SU-DHL-6 (cell line): ENCODE measurements around the gene COL18A1.

ENCODE experiments used
- H2AFZ ChIP-seq: fragments of 200-600 bp; sonication (generic); 2 replicates; pipeline ENCODE4 v1.6.1; 2014; ENCODE audit warnings: low read depth, mild to moderate bottlenecking, moderate library complexity, mixed read lengths, antibody characterized with exemption, low read length; ENCODE audit not compliant: severe bottlenecking
- H3F3A ChIP-seq: fragments of 200-600 bp; shearing (Covaris generic); 2 replicates; pipeline ENCODE4 v1.6.0; 2016; ENCODE audit warnings: antibody characterized with exemption, mild to moderate bottlenecking; ENCODE audit not compliant: insufficient read depth
- H3K27ac ChIP-seq: fragments of 200-600 bp; sonication (generic); 2 replicates; pipeline ENCODE4 v1.5.1; 2016; ENCODE audit warnings: low read depth, mild to moderate bottlenecking, low read length, moderate library complexity, mixed read lengths
- H3K27me3 ChIP-seq: fragments of 200-600 bp; sonication (generic), shearing (Covaris generic); 2 replicates; pipeline ENCODE4 v1.6.0; 2014; ENCODE audit warnings: mild to moderate bottlenecking, low read length
- H3K36me3 ChIP-seq: fragments of 200-600 bp; sonication (generic); 2 replicates; pipeline ENCODE4 v1.6.1; 2014; ENCODE audit warnings: mild to moderate bottlenecking, low read length, mixed read lengths
- H3K4me2 ChIP-seq: fragments of 300-600, 200-600 bp; shearing (Covaris generic), sonication (generic); 2 replicates; pipeline ENCODE4 v1.6.0; 2014; ENCODE audit warnings: low read length, low read depth, mild to moderate bottlenecking; ENCODE audit not compliant: poor library complexity, severe bottlenecking
- H3K4me3 ChIP-seq: fragments of 200-600 bp; sonication (generic); 2 replicates; pipeline ENCODE4 v1.5.1; 2014; ENCODE audit warnings: antibody characterized with exemption, low read length, mild to moderate bottlenecking, mixed read lengths; ENCODE audit not compliant: insufficient read depth, poor library complexity, severe bottlenecking
- H3K79me2 ChIP-seq: fragments of 200-600 bp; sonication (generic); 2 replicates; pipeline ENCODE4 v1.6.1; 2014; ENCODE audit warnings: mild to moderate bottlenecking, low read length, moderate library complexity; ENCODE audit not compliant: insufficient read depth
- H3K9ac ChIP-seq: fragments of 200-600 bp; sonication (generic); 2 replicates; pipeline ENCODE4 v1.7.0; 2014; ENCODE audit warnings: mild to moderate bottlenecking, low read length
- H3K9me2 ChIP-seq: fragments of 200-600 bp; sonication (generic); replicated peaks from 2 replicates; pipeline ENCODE4 v1.6.1; 2014; ENCODE audit warnings: low read length; ENCODE audit not compliant: insufficient read depth
- H3K9me3 ChIP-seq: fragments of 200-600 bp; sonication (generic); 2 replicates; pipeline ENCODE4 v1.6.1; 2014; ENCODE audit warnings: low read length, mixed read lengths; ENCODE audit not compliant: insufficient read depth
- H4K20me1 ChIP-seq: fragments of 200-600 bp; sonication (generic); 2 replicates; pipeline ENCODE4 v1.6.1; 2014; ENCODE audit warnings: low read depth, mild to moderate bottlenecking, antibody characterized with exemption, low read length, moderate library complexity, mixed read lengths
- EZH2phosphoT487 ChIP-seq: fragments of 200-600 bp; sonication (generic), shearing (Covaris generic); conservative IDR thresholded peaks from 2 replicates; pipeline ENCODE4 v1.6.1; 2018; ENCODE audit warnings: mild to moderate bottlenecking, antibody characterized with exemption, low read length, moderate library complexity, mixed read lengths
- TF ChIP-seq, protein P1 (sequence below): fragments of 200-600 bp; sonication (generic); IDR thresholded peaks from one replicate; pipeline ENCODE4 v1.5.1; 2017; ENCODE audit warnings: antibody characterized with exemption, mild to moderate bottlenecking, low read length, moderate library complexity; ENCODE audit not compliant: insufficient read depth, poor library complexity, severe bottlenecking

COL18A1 gene

DNA sequence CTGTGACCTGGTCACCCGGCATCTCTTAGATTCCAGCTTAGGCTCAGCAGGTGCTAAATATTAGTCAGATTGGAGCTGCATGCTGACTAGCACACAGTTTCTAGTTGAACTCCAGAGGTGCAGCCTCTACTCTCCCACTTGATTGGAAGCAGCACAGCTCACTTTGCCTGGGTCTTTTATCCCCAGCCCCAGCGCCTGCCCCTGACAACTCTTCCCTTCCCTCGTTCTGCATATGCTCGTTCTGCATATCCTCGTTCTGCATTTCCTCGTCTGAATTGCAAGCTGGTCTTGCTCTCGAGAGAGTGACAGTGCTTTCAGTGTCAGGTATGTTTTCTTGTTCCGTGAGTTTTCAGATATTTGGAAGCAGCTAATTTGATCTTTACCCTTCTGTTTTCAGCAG is 11.7 kb downstream of the COL18A1 start:
- Histone ChIP-seq H4K20me1 (no peaks in the 10 kb centered on the region), H3F3A (no peaks in the 10 kb centered on the region), H3K27ac (no peak overlapping the region), H3K9me3 (no peaks in the 10 kb centered on the region), H3K9ac (no peak overlapping the region), H3K79me2 (no peaks in the 10 kb centered on the region), H3K9me2 (no peaks in the 10 kb centered on the region), H3K27me3 (peaks cover 3% of the 10 kb centered on the region; the same call in 1 of the 2 replicates), H3K4me2 (no peak overlapping the region), H2AFZ (no peak overlapping the region), H3K4me3 (no peak overlapping the region), H3K36me3 (no peaks in the 10 kb centered on the region)
- TF ChIP-seq EZH2phosphoT487 = no peak
- TF ChIP-seq, protein P1, sequence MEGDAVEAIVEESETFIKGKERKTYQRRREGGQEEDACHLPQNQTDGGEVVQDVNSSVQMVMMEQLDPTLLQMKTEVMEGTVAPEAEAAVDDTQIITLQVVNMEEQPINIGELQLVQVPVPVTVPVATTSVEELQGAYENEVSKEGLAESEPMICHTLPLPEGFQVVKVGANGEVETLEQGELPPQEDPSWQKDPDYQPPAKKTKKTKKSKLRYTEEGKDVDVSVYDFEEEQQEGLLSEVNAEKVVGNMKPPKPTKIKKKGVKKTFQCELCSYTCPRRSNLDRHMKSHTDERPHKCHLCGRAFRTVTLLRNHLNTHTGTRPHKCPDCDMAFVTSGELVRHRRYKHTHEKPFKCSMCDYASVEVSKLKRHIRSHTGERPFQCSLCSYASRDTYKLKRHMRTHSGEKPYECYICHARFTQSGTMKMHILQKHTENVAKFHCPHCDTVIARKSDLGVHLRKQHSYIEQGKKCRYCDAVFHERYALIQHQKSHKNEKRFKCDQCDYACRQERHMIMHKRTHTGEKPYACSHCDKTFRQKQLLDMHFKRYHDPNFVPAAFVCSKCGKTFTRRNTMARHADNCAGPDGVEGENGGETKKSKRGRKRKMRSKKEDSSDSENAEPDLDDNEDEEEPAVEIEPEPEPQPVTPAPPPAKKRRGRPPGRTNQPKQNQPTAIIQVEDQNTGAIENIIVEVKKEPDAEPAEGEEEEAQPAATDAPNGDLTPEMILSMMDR = no peak

DNA sequence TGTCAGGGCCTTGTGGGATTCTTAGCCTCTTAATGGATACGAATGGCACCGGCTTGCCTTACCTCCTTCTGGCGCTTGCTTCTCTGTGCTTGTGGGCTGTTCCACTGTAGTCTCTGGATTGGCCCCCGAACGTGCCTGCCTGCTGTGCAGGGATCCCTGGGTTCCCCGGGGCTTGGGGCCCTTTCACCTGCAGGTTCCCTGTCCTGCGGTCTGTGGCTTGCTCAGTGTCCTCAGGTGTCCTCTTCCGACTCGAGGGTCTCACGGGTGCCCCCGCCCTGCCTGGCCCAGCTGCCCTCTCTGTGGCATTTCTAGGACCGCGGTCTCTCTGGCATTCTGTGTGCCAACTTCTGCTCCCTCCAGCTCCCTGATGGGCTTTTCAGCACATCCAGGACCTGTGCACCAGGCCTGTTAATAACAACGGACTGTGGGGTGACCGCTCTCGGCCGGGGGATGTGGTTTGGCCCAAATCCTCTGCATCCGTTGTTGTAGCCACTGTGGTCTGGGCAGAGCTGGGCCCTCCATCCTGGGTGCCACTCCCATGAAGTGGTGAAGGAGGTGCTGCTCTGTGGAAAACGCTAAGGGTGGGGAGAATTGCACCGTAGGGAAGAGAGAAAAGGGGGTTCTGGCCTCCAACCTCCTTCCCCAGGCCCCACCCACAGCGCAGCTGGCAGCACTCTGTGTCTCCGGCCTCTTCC is 12.4 kb downstream of the COL18A1 start:
- H3K4me3 ChIP-seq = no peak overlapping the region
- H3K4me2 ChIP-seq = no peak overlapping the region
- H2AFZ ChIP-seq = no peak overlapping the region
- H3K27me3 ChIP-seq = peaks cover 3% of the 10 kb centered on the region; the same call in 1 of the 2 replicates
- no peaks in the 10 kb centered on the region for H3K79me2 ChIP-seq
- no peak for TF ChIP-seq EZH2phosphoT487
- TF ChIP-seq, protein P1 = no peak
- H3K9ac ChIP-seq = no peak overlapping the region
- H3K9me3 ChIP-seq = no peaks in the 10 kb centered on the region
- no peaks in the 10 kb centered on the region for H3K36me3 ChIP-seq
- H3K9me2 ChIP-seq = no peaks in the 10 kb centered on the region
- no peaks in the 10 kb centered on the region for H4K20me1 ChIP-seq
- no peaks in the 10 kb centered on the region for H3F3A ChIP-seq
- no peak overlapping the region for H3K27ac ChIP-seq

DNA sequence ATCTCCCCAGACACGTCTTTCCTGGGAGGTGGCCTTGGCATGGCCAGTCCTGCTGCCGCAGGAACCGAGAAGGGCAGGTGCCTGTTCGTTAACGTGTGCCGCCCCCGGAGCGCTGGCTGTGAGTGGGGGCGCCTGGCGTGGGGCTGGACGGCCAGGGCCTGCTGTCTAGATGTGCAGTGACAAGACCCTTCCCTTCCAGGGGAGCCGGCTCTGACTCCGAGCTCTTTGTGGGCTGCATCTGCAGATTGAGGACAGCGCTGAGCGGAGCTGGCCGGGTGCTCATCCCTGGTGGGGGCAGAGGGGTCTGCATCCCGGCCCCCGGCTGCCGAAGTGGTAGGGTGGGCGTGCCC is 13.0 kb downstream of the COL18A1 start:
- TF ChIP-seq, protein P1 = no peak
- TF ChIP-seq EZH2phosphoT487 = no peak
- Histone ChIP-seq H3K27ac (no peak overlapping the region), H3K79me2 (no peaks in the 10 kb centered on the region), H3K9ac (no peak overlapping the region), H3K4me2 (no peak overlapping the region), H3K9me3 (no peaks in the 10 kb centered on the region), H3K27me3 (peaks cover 3% of the 10 kb centered on the region; the same call in 1 of the 2 replicates), H4K20me1 (no peaks in the 10 kb centered on the region), H3K9me2 (no peaks in the 10 kb centered on the region), H3K36me3 (no peaks in the 10 kb centered on the region), H3K4me3 (no peak overlapping the region), H3F3A (no peaks in the 10 kb centered on the region), H2AFZ (no peak overlapping the region)
